CD4-positive, alpha-beta T cell (primary cell): Measurements from ENCODE around the gene BOK. TPM values are rescaled to one million over a fixed set of nuclear protein-coding genes. Genes with fewer than 3 reads are reported as not detected.

Source experiments
- ATAC-seq: fragments of 200-7000 bp; cut with Tn5 transposase; one replicate; pipeline ENCODE4 v1.10.0; 2022; ENCODE audit warnings: mild to moderate bottlenecking; ENCODE audit not compliant: poor library complexity
- CTCF ChIA-PET: fragments of 350-600 bp; sonication (Branson Sonifier 250); formaldehyde crosslinking; loops from one replicate; lab custom pipeline; 2021; ENCODE audit warnings: antibody characterized with exemption, inconsistent platforms; lab: Charles Lee
- POLR2A ChIA-PET: fragments of 350-600 bp; sonication (Branson Sonifier 250); formaldehyde crosslinking; loops from one replicate; lab custom pipeline; 2021; ENCODE audit warnings: antibody characterized with exemption, inconsistent platforms; lab: Charles Lee
- DNase-seq, 14 experiments: peaks; one replicate each; pipeline ENCODE4 v3.0.0-alpha.2; 2013 to 2020; ENCODE audit warnings: mixed read lengths in 2 of 14
- H3K27ac ChIP-seq, 2 donors: one replicate each; pipeline versions ENCODE4 v1.5.1 to v1.7.0; 2013; ENCODE audit warnings: low read length in 2 of 2, low read depth in 1 of 2, mild to moderate bottlenecking in 1 of 2
- H3K27me3 ChIP-seq, 2 experiments: 1 replicate in 1 of 2; 2 replicates in 1 of 2; pipeline versions ENCODE4 v1.6.1 to v1.7.0; 2013; ENCODE audit warnings: low read length in 2 of 2, control low read depth in 1 of 2, mild to moderate bottlenecking in 1 of 2, moderate library complexity in 1 of 2; ENCODE audit not compliant: insufficient read depth in 2 of 2, control insufficient read depth in 1 of 2
- H3K36me3 ChIP-seq: one replicate; pipeline ENCODE4 v1.6.1; 2013; ENCODE audit warnings: low read length, control low read depth; ENCODE audit not compliant: insufficient read depth
- H3K4me1 ChIP-seq: one replicate; pipeline ENCODE4 v1.6.1; 2013; ENCODE audit warnings: low read length, control low read depth; ENCODE audit not compliant: insufficient read depth
- H3K4me3 ChIP-seq: one replicate; pipeline ENCODE4 v1.5.1; 2013; ENCODE audit warnings: mild to moderate bottlenecking, low read length, moderate library complexity
- H3K9me3 ChIP-seq, 2 experiments: 1 replicate in 1 of 2; 2 replicates in 1 of 2; pipeline versions ENCODE4 v1.6.1 to v1.7.0; 2013; ENCODE audit warnings: low read length in 2 of 2, mild to moderate bottlenecking in 2 of 2, control low read depth in 1 of 2, moderate library complexity in 1 of 2; ENCODE audit not compliant: control insufficient read depth in 1 of 2, insufficient read depth in 1 of 2
- H3K27ac Mint-ChIP-seq: one replicate; pipeline ENCODE4 v1.8.0; 2020; ENCODE audit warnings: mixed read lengths
- H3K27me3 Mint-ChIP-seq: one replicate; pipeline ENCODE4 v1.8.0; 2021; ENCODE audit warnings: mixed read lengths
- H3K36me3 Mint-ChIP-seq: one replicate; pipeline ENCODE4 v1.8.0; 2021; ENCODE audit warnings: low read depth, mixed read lengths
- H3K4me1 Mint-ChIP-seq: one replicate; pipeline ENCODE4 v1.8.0; 2021; ENCODE audit warnings: low read depth, mixed read lengths
- H3K4me3 Mint-ChIP-seq: one replicate; pipeline ENCODE4 v1.8.0; 2020; ENCODE audit warnings: mild to moderate bottlenecking, mixed read lengths
- H3K9me3 Mint-ChIP-seq: one replicate; pipeline ENCODE4 v1.8.0; 2020; ENCODE audit warnings: mixed read lengths
- CTCF ChIP-seq: fragments of 200-600 bp; IDR thresholded peaks from one replicate; pipeline ENCODE4 v1.8.0; 2022; ENCODE audit warnings: antibody characterized with exemption, mild to moderate bottlenecking
- intact Hi-C, 2 experiments: fragments of 100-400 bp; cut with DNase I in 1 of 2; cut with micrococcal nuclease in 1 of 2; formaldehyde crosslinking; loops; one replicate each; pipeline versions ENCODE4 v1.15.1 to v1.9.0; 2023 to 2025; cut with DNase I, micrococcal nuclease
- total RNA-seq, 174 experiments: library from RNA in 2 of 174; stranded (reverse) in 2 of 174; gene quantifications; one replicate each; pipeline ENCODE4 v1.2.3 and lab custom pipeline; 2021 to 2026

Gene BOK
- total RNA-seq, 2 experiments from 2014 or later: not detected

GRCh38 chr2:241618296-241618805 is 59.8 kb downstream of the BOK start:
- no peaks in the 10 kb centered on the region for H3K27me3 Mint-ChIP-seq
- ChIA-PET CTCF (interaction anchor here (1.3 kb wide), 1 partner anchor 8 kb away, joined by 3 read pairs; no protein-coding TSS in a partner anchor), POLR2A (interaction anchor here (0.6 to 1.9 kb wide), 7 partner anchors 8 to 1053 kb away, joined by 3 to 28 read pairs (median 6); partner anchors contain the start of genes ATG4B, D2HGDH, DTYMK and ING5)
- TF ChIP-seq CTCF: no peak
- DNase-seq: peak in 1 of 14 experiments; percentile 17
- H3K27ac Mint-ChIP-seq: peak overlapping the region; percentile 77
- H3K4me3 Mint-ChIP-seq: peak overlapping the region; percentile 63
- peaks cover 30% of the 10 kb centered on the region for H3K4me1 Mint-ChIP-seq
- Histone ChIP-seq H3K9me3 (no peaks in the 10 kb centered on the region), H3K4me1 (peaks cover 26% of the 10 kb centered on the region), H3K27ac (peak overlapping the region in 1 of 2 donors; percentile 75), H3K4me3 (peak overlapping the region; percentile 61), H3K36me3 (no peaks in the 10 kb centered on the region), H3K27me3 (no peaks in the 10 kb centered on the region)
- no peaks in the 10 kb centered on the region for H3K9me3 Mint-ChIP-seq
- no peak for ATAC-seq
- H3K36me3 Mint-ChIP-seq: peaks cover 8% of the 10 kb centered on the region
- intact Hi-C loops: loop anchor here (2.0 to 10.0 kb wide), 6 partner anchors 18 to 1054 kb away; partner anchors contain the start of genes ATG4B (in 1 of the 2), D2HGDH (in 1 of the 2), DUSP28 (in 1 of the 2) and RNPEPL1 (in 1 of the 2)

- POLR2A ChIA-PET: interaction anchor here (1.0 to 1.9 kb wide), 3 partner anchors 9 to 81 kb away, joined by 3 to 28 read pairs (median 4); partner anchors contain the start of genes ATG4B and THAP4
- ATAC-seq (no peak), DNase-seq (no peak)
- H3K36me3 ChIP-seq: no peaks in the 10 kb centered on the region
- TF ChIP-seq CTCF: no peak
- H3K4me1 Mint-ChIP-seq: peaks cover 35% of the 10 kb centered on the region
- no peak overlapping the region for H3K4me3 ChIP-seq
- H3K27ac Mint-ChIP-seq: peak overlapping the region; percentile 77
- H3K9me3 ChIP-seq: no peaks in the 10 kb centered on the region
- H3K27me3 Mint-ChIP-seq: no peaks in the 10 kb centered on the region
- peaks cover 26% of the 10 kb centered on the region for H3K4me1 ChIP-seq
- H3K9me3 Mint-ChIP-seq: no peaks in the 10 kb centered on the region
- peaks cover 8% of the 10 kb centered on the region for H3K36me3 Mint-ChIP-seq
- intact Hi-C loops: loop anchor here (2.0 to 10.0 kb wide), 6 partner anchors 18 to 1054 kb away; partner anchors contain the start of genes ATG4B (in 1 of the 2), D2HGDH (in 1 of the 2), DUSP28 (in 1 of the 2) and RNPEPL1 (in 1 of the 2)
- peak overlapping the region; percentile 30 for H3K4me3 Mint-ChIP-seq
- H3K27me3 ChIP-seq: no peaks in the 10 kb centered on the region
- CTCF ChIA-PET: interaction anchor here (1.3 kb wide), 1 partner anchor 8 kb away, joined by 3 read pairs; no protein-coding TSS in a partner anchor
- no peak overlapping the region for H3K27ac ChIP-seq
These were observed 60.3 kb downstream of the BOK start for GRCh38 chr2:241618829-241619228.

GRCh38 chr2:241619597-241620418 is 61.3 kb downstream of the BOK start:
- Histone ChIP-seq H3K27me3 (no peaks in the 10 kb centered on the region), H3K27ac (no peak overlapping the region), H3K4me3 (no peak overlapping the region), H3K9me3 (no peaks in the 10 kb centered on the region), H3K36me3 (no peaks in the 10 kb centered on the region), H3K4me1 (peaks cover 26% of the 10 kb centered on the region)
- Mint-ChIP-seq H3K4me1 (peaks cover 35% of the 10 kb centered on the region), H3K9me3 (no peaks in the 10 kb centered on the region), H3K27me3 (no peaks in the 10 kb centered on the region), H3K36me3 (peaks cover 8% of the 10 kb centered on the region), H3K4me3 (no peak overlapping the region), H3K27ac (no peak overlapping the region)
- intact Hi-C loops: loop anchor here (2.0 to 10.0 kb wide), 6 partner anchors 17 to 1055 kb away; partner anchors contain the start of genes ATG4B (in 1 of the 2), D2HGDH (in 1 of the 2), DUSP28 (in 1 of the 2) and RNPEPL1 (in 1 of the 2)
- DNase-seq (peak in 2 of 14 experiments; percentile 28 to 52), ATAC-seq (no peak)
- POLR2A ChIA-PET: no interaction called here
- CTCF ChIA-PET: no interaction called here
- no peak for TF ChIP-seq CTCF
